ENCODE data around the gene TCF19. TPM values are rescaled to one million over a fixed set of nuclear protein-coding genes. Genes with fewer than 3 reads are reported as not detected.

TCF19 gene
- polyA plus RNA-seq, 2 of the 4 experiments (the other 2 are of a cell fraction), result 7.4 to 11.2 TPM

DNA sequence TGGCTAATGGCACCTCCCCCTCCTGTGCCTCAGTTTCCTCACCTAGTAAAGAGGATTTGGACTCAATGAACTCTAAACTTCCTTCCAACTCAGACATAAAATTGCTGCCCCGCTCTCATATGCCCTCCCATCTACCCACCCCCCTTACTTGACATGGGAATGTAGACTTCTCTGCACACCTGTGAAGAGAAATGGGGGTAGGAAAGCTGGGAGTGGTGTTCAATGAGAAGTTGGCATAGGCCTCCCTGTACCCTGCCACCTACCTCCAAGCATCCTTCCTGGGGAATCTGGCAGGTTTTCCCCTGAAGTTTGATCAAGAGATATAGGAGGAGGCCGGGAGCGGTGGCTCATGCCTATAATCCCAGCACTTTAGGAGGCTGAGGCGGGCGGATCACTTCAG lies 16.0 kb downstream of the TCF19 start (continued):
- no peak for TF ChIP-seq PHF8 (IDR thresholded peaks at IDR 0.05; ENCODE audit: borderline replicate concordance, low read depth)
- TF ChIP-seq MYC (IDR thresholded peaks at IDR 0.05; ENCODE audit: borderline replicate concordance, low read length), result no peak
- TF ChIP-seq, protein P1, sequence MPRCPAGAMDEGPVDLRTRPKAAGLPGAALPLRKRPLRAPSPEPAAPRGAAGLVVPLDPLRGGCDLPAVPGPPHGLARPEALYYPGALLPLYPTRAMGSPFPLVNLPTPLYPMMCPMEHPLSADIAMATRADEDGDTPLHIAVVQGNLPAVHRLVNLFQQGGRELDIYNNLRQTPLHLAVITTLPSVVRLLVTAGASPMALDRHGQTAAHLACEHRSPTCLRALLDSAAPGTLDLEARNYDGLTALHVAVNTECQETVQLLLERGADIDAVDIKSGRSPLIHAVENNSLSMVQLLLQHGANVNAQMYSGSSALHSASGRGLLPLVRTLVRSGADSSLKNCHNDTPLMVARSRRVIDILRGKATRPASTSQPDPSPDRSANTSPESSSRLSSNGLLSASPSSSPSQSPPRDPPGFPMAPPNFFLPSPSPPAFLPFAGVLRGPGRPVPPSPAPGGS (IDR thresholded peaks at IDR 0.05), result no peak
- TF ChIP-seq SMC3 (IDR thresholded peaks at IDR 0.05), result no peak
- TF ChIP-seq FOSL2 (IDR thresholded peaks at IDR 0.05), result no peak
- TF ChIP-seq FOSL2 (CRISPR knock-in tag; IDR thresholded peaks at IDR 0.05), result no peak
- no peak for TF ChIP-seq HOXB5 (CRISPR knock-in tag; IDR thresholded peaks at IDR 0.05)

DNA sequence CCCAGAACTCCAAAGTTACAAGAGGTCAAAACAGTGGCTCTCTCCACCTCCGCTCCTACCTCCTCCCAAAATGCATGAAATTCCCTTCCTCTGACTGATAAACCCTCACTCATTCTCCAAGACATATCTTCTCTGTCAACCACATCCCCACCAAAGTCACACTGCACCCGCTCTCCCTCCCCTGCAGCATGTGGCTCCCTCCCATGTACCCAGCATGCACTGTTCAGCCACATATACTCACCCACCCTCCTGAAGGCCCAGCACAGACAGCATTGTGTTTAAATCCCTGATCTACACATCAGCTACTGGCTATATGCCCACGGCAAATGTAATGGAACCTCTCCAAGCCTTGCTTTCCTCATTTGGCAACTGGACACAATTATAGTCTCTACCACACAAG lies 17.6 kb downstream of the TCF19 start:
- POLR2A ChIA-PET, result no interaction called here
- WGBS (ENCODE audit: missing lambda C conversion rate), result 87% methylated on average over 3 of the region's 3 CpGs
- no peak for ATAC-seq
- FAIRE-seq, result no peak
- no peak overlapping the region for H3K4me2 ChIP-seq
- no peak overlapping the region for H3K4me3 ChIP-seq
- TF ChIP-seq JUNB (IDR thresholded peaks at IDR 0.05), result no peak
- no peak for TF ChIP-seq MAZ (IDR thresholded peaks at IDR 0.05; ENCODE audit: borderline replicate concordance, low read depth, low read length)
- no peak for TF ChIP-seq ZC3H11A (IDR thresholded peaks at IDR 0.05)
- TF ChIP-seq, protein P2, sequence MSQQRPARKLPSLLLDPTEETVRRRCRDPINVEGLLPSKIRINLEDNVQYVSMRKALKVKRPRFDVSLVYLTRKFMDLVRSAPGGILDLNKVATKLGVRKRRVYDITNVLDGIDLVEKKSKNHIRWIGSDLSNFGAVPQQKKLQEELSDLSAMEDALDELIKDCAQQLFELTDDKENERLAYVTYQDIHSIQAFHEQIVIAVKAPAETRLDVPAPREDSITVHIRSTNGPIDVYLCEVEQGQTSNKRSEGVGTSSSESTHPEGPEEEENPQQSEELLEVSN (IDR thresholded peaks at IDR 0.05; ENCODE audit: borderline replicate concordance, low read depth), result no peak
- no peak for TF ChIP-seq MAFK (IDR thresholded peaks at IDR 0.05; ENCODE audit: partially characterized antibody)
- no peak for TF ChIP-seq CEBPB (IDR thresholded peaks at IDR 0.05)
- no peak for TF ChIP-seq KDM1A (IDR thresholded peaks at IDR 0.05; ENCODE audit: low read depth)
- TF ChIP-seq HOXB13 (CRISPR knock-in tag; IDR thresholded peaks at IDR 0.05; ENCODE audit: low read depth), result no peak
- TF ChIP-seq HOXA7 (CRISPR knock-in tag; IDR thresholded peaks at IDR 0.05), result no peak
- TF ChIP-seq RCOR1 (IDR thresholded peaks at IDR 0.05; ENCODE audit: low read depth, low read length), result no peak
- no peak for TF ChIP-seq FOXS1 (CRISPR knock-in tag; IDR thresholded peaks at IDR 0.05)
- no peak for TF ChIP-seq EP300 (IDR thresholded peaks at IDR 0.05)
- TF ChIP-seq ZSCAN20 (CRISPR knock-in tag; IDR thresholded peaks at IDR 0.05), result no peak
- no peak for TF ChIP-seq MYC (IDR thresholded peaks at IDR 0.05; ENCODE audit: borderline replicate concordance, low read length)
- no peak for TF ChIP-seq ESRRA (IDR thresholded peaks at IDR 0.05; ENCODE audit: borderline replicate concordance, low read length)
- TF ChIP-seq, protein P3, sequence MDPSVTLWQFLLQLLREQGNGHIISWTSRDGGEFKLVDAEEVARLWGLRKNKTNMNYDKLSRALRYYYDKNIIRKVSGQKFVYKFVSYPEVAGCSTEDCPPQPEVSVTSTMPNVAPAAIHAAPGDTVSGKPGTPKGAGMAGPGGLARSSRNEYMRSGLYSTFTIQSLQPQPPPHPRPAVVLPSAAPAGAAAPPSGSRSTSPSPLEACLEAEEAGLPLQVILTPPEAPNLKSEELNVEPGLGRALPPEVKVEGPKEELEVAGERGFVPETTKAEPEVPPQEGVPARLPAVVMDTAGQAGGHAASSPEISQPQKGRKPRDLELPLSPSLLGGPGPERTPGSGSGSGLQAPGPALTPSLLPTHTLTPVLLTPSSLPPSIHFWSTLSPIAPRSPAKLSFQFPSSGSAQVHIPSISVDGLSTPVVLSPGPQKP (IDR thresholded peaks at IDR 0.05; ENCODE audit: low read depth, low read length), result no peak
- TF ChIP-seq CBX8 (IDR thresholded peaks at IDR 0.05), result no peak
- no peaks in the 10 kb centered on the region for H3K9me3 ChIP-seq
- no peak overlapping the region for H3K27ac ChIP-seq
- DNase-seq (ENCODE audit: low read depth in 1 of 2, low spot score in 1 of 2), result no peak
- CTCF ChIA-PET, result interaction anchor here (1.1 to 2.1 kb wide), 3 partner anchors 16 to 191 kb away, joined by 3 to 6 read pairs (median 5); no protein-coding TSS in a partner anchor
- peaks cover 14% of the 10 kb centered on the region for H3K4me1 ChIP-seq

DNA sequence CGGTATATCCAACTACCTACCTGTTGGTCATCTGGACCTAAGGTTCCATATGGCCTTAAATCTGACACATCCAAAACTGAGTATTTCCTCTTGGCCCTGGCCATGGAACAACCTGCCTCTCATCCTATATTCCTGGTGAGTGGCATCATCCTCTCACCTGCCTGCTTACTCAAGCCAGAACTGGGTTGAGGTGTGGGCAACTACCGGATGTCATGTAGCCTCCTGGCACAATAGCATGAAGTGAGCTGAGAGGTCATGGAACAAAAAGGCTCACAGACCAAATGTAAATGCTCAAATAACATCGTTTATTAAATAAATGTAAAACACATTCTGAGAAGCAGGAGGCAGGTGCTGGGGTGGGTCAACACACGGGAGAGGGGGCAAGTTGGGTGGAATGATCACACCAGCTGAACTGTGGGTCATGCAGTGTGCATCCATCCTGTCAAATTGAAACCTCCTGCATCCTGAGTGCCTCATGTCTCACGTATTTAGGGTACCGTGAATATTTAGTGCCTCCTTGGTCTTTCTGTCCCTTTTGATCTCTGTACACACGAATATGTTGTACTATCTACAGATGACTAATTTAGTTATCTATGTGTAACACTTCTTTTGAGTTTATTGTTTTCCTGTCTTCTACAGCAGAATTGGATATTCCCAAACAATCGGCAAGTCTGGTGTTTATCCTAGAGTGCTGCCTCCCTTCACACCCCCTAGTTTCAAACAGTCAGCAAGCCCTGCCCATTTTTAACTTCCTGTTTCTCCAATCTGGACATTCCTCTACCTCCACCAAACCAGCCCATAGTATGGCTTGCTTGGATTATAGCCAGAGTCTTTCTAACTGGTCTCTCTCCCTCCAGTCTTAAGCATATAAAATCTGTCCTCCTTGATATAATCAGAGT lies 20.0 kb downstream of the TCF19 start:
- Histone ChIP-seq H3K4me1 (peaks cover 15% of the 10 kb centered on the region), H3K4me2 (no peak overlapping the region; the same call in 2 of the 3 replicates), H3K9me3 (no peaks in the 10 kb centered on the region), H3K4me3 (no peak overlapping the region), H3K27ac (no peak overlapping the region)
- 59% methylated on average over 8 of the region's 8 CpGs for WGBS (ENCODE audit: missing lambda C conversion rate)
- FAIRE-seq, result no peak
- ATAC-seq, result no peak; a peak in 1 of 6 replicates
- CTCF ChIA-PET, result no interaction called here
- no peak for DNase-seq (ENCODE audit: low read depth in 1 of 2, low spot score in 1 of 2)
- POLR2A ChIA-PET, result no interaction called here
- TF ChIP-seq, protein P4, sequence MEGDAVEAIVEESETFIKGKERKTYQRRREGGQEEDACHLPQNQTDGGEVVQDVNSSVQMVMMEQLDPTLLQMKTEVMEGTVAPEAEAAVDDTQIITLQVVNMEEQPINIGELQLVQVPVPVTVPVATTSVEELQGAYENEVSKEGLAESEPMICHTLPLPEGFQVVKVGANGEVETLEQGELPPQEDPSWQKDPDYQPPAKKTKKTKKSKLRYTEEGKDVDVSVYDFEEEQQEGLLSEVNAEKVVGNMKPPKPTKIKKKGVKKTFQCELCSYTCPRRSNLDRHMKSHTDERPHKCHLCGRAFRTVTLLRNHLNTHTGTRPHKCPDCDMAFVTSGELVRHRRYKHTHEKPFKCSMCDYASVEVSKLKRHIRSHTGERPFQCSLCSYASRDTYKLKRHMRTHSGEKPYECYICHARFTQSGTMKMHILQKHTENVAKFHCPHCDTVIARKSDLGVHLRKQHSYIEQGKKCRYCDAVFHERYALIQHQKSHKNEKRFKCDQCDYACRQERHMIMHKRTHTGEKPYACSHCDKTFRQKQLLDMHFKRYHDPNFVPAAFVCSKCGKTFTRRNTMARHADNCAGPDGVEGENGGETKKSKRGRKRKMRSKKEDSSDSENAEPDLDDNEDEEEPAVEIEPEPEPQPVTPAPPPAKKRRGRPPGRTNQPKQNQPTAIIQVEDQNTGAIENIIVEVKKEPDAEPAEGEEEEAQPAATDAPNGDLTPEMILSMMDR (IDR thresholded peaks at IDR 0.05), result no peak
- TF ChIP-seq NPAS2 (CRISPR knock-in tag; IDR thresholded peaks at IDR 0.05; ENCODE audit: borderline replicate concordance) (no peak), ZC3H11A (IDR thresholded peaks at IDR 0.05) (no peak), CHD4 (IDR thresholded peaks at IDR 0.05; ENCODE audit: borderline replicate concordance) (no peak), EP300 (IDR thresholded peaks at IDR 0.05) (no peak), ZSCAN20 (CRISPR knock-in tag; IDR thresholded peaks at IDR 0.05) (no peak), CEBPB (IDR thresholded peaks at IDR 0.05) (no peak), GATA3 (IDR thresholded peaks at IDR 0.05; ENCODE audit: borderline replicate concordance) (no peak), MAFK (IDR thresholded peaks at IDR 0.05; ENCODE audit: partially characterized antibody) (no peak), EHMT2 (IDR thresholded peaks at IDR 0.05; ENCODE audit: low read depth) (no peak), KDM5A (IDR thresholded peaks at IDR 0.05) (no peak)
- TF ChIP-seq, protein P3 (IDR thresholded peaks at IDR 0.05; ENCODE audit: low read depth, low read length), result no peak

All from A549 (cell line).